GM19239 (cell line): ENCODE data around the gene ICAM2.

Source experiments
- DNase-seq: peaks from one replicate; pipeline ENCODE4 v3.0.0; 2011; ENCODE audit warnings: low spot score; ENCODE audit not compliant: insufficient read length
- FAIRE-seq: peaks from 2 replicates; lab custom pipeline; 2011; peaks lifted over from hg19 to GRCh38; lab: Jason Lieb, UNC

Gene ICAM2

GRCh38 chr17:63998721-63999679 lies 21.4 kb downstream of the ICAM2 start:
- no peak for DNase-seq
- FAIRE-seq = no peak

GRCh38 chr17:63998050-63998720 lies 22.2 kb downstream of the ICAM2 start, which contains the start of gene PRR29:
TSS of gene PRR29 (plus strand) at chr17:63998351. CDS start at chr17:63998365, 14 bp downstream.
- peak; percentile 64 for FAIRE-seq
- DNase-seq = peak; percentile 89

GRCh38 chr17:63997341-63998048 lies 22.9 kb downstream of the ICAM2 start:
- FAIRE-seq = no peak
- DNase-seq = no peak

- DNase-seq = no peak
- FAIRE-seq = no peak
These were observed 23.8 kb downstream of the ICAM2 start for GRCh38 chr17:63996430-63997182.

DNA sequence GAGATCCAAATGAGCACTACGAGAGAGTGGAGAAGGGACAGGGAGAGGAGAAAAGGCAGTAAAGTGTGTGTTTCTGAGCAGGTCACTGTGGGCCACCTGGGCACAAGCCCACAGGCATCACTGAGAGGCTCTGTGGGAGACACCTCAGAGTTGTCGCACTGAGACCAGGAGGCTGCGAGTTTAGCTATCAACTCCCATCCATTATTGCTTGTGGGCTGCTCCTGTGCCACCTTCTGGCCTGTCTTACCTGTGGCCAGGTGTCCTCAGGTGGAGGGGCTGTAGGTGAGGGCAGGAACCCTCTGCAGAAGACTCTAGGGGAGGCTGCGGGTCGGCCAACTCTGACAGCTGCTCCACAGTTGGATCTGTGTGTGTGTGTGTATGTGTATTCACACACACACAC lies 24.8 kb downstream of the ICAM2 start:
- no peak for FAIRE-seq
- DNase-seq = no peak

DNA sequence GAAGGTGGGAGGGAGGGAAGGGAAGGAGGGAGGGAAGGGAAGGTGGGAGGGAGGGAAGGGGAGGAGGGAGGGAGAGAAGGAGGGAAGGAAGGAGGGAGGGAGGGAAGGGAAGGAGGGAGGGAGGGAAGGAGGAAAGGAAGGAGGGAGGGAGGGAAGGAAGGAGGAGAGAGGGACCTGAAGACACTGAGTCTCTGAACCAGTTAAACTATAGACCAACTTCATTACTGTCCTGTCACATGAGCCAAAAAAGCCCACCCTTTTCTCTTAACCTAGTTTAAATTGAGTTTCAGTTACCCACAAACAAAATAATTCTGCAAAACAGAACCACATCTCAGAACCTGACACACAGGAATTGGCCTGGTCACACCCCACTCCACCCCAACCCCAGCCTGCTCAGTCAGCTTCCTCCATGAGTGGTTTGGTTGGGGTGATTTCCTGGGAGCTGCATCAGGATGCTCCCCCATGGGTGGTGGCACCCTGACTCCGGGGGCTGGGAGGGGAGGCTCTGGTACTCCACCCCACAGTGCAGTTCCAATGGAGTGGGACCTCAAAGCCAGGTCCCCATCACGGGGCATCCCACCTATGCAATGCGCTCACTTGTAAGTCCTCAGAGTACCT lies 27.0 kb downstream of the ICAM2 start:
- no peak for FAIRE-seq

DNA sequence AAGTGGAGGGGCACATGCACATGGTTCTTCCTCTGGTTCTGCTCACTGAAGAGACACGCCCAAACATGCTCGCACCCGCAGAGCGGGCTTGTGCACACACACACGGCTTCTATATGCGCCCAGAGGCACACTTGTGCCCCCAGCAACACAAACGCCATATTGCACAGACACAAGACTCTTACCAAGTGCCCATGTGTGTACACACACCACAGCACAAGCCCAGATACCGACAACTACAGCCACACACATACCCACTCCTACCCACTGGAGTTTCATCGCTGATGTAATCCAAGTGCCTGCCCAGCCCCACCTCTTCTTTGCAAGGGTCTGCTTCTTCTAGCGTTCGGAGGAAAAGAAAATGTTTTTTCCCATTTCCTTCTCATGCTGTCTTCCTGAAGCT lies 28.8 kb downstream of the ICAM2 start:
- DNase-seq = no peak

More for the DNA sequence above, 27.0 kb downstream of the ICAM2 start:
- no peak for DNase-seq

DNA sequence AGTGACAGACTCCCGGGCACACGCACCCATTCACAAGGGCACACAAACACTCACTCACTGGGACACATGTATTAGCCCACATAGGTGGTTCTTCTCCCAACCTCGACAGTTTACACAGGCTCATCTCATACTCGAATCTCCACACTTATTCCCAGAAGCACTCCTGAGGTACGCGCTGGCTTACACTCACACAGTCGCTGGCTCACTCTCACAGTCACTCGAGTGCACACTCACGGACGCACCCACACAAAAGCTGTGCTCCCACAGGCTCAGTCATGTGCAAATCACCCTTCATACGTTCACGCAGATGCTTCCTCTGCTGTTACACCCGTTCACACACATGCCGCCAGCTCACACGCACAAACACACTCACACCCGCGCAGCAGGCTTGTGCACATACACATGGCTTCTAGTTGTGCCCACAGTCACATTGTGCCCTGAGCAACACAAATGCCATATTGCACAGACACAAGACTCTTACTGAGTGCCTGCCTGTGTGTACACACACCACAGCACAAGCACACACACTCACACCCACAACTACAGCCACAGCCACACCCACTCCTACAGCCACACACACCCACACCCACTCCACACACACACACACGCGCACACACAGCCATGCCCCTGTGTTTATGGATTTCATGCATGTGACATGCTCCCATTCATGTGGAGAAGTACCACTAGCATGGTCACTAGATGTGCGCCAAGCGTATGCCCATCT lies 30.6 kb downstream of the ICAM2 start:
- FAIRE-seq = no peak

More for the DNA sequence above, 28.8 kb downstream of the ICAM2 start:
- FAIRE-seq = no peak

GRCh38 chr17:63988741-63989621 lies 31.5 kb downstream of the ICAM2 start:
- FAIRE-seq (no peak), DNase-seq (no peak)

More for the DNA sequence above, 30.6 kb downstream of the ICAM2 start:
- DNase-seq = no peak

- DNase-seq = no peak
- no peak for FAIRE-seq
These were observed 32.3 kb downstream of the ICAM2 start for GRCh38 chr17:63988127-63988478.

DNA sequence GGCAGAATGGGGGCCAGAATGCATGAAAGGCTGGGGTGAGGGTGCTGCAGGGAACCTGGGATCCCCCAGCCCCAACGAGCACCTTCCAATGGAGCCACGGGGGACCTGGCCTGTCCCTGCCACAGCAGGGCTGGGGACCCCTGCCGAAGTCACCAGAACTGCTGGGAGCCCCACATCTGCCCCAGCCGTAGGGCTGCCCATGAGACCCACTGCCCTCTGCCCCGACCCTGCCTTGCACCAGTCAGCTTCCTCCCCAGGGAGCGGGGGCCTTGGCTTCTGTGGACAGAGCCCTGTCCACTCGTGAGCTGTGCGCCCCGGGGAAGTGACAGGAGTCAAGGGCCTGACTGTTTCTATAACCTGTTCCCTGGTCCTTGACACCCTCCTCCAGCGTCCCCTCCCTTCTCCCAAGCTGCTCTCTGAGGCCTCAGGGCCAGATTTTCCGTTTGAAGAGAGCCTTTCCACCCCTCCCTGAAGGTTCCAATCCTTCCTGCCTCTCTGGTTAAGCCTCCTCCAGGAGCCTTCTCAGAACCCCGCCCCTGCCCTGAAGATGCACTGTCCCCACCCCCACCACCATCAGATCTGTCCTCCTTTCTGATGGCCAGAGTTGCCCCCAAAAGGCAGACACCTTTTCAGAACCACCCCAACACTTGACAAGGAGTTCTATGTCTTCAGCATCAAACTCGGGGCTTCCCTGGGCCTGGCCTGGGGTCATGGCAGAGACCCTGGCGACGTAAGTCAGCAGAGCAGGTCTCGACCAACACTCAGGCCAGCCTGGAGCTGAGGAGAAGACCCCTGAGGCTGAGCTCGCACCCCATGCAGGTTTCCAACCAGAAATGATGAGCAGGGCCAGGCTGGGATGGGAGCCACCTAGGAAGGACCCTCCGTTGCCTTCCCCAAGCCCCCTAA lies 33.0 kb downstream of the ICAM2 start:
- DNase-seq (no peak), FAIRE-seq (no peak)

DNA sequence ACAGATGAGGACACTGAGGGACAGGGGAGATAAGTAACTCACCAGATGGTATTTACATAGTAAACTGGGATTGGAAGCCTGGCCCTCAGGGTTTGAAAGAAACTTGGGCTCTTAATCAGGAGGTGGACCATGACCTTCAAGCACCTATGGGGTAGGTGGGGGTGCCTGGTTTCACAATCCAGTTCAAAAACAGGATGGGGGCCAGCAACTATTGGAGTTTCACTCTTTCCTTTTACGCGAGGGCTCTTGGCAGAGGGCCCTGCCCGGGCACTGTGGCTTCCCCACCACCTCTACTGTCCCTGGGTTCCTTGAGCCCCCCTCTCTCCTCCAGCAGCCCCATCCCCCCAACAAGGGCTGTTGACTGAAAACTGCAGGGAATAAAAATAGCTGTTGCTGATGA lies 33.6 kb downstream of the ICAM2 start:
- DNase-seq (no peak), FAIRE-seq (no peak)

DNA sequence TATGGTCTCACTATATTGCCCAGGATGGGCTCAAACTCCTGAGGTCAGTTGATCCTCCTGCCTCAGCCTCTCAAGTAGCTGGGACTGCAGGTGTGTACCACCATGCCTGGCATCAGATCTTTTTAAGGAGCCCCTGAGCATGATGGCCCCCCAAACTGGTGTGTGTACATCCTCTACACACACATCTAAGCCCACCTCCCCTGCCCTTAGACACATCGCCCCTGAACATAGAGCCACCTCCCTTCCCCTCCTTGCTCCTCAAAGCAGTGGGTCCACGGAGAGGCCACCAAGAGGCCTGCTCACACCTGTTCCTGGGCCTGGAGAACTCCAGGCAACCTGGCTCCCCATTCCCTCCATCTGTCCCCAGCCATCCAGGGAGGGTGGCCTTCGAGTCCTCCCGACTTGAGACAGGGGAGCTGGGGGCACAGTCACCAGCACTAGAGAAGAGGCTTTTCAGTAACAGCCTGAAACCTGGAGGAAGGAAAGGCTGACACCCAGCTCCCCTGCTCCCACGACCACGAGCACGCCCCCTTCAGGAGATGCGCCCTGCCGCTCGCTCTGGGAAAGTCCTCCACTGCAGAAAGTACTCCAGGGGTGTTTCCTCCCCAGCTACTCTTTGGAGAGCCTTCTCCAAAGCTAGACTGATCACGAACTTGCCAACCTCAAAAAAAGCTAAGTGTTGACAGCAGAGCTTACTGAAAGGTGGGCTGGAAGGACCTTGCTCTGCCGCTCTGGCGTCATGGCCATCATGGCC lies 34.9 kb downstream of the ICAM2 start:
- FAIRE-seq = no peak
- no peak for DNase-seq

DNA sequence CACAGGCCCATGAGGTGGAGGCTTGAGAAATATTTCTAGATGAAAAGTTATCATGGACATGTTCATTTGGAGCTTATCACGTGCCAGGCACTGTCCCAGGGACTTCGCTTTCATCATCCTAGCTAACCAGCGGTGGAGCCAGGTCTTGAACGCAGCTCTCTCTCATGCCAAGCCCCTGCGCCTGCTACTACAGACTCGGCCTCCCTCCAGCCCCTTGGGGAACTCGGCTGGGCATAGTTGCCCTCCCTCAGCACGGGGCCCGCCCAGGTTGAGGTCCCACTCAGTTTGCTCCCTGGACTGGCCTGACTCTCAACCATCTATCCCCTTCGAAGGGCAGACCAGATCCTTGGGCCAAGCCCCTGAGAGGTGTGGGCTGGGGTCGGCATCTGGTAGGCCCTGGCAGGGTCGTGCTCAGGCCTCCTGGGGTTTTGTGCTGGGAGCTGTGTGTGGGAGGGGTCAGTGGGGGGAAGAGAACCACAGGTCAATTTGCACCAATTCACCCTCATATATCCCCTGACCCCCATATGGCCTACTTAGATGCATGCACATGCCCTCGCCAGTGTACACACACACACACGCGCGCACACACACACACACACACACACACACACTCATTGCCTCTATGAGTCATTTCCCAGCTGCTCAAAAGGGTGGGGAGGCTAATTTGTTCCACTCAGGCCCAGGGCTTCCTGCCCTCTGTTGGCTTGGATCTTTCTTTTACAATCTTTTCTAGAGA lies 35.6 kb downstream of the ICAM2 start:
- DNase-seq (no peak), FAIRE-seq (no peak)

- no peak for FAIRE-seq
- no peak for DNase-seq
These were observed 36.2 kb downstream of the ICAM2 start for GRCh38 chr17:63984236-63984635.

GRCh38 chr17:63983320-63983719 lies 37.1 kb downstream of the ICAM2 start:
- FAIRE-seq = no peak
- DNase-seq = no peak
